ENCODE measurements around the gene YIPF1. TPM values are rescaled to one million over a fixed set of nuclear protein-coding genes. Genes with fewer than 3 reads are reported as not detected.

The YIPF1 gene
- polyA plus RNA-seq, 1 of the 3 experiments (the other 2 are of a cell fraction): 23.1 TPM

DNA sequence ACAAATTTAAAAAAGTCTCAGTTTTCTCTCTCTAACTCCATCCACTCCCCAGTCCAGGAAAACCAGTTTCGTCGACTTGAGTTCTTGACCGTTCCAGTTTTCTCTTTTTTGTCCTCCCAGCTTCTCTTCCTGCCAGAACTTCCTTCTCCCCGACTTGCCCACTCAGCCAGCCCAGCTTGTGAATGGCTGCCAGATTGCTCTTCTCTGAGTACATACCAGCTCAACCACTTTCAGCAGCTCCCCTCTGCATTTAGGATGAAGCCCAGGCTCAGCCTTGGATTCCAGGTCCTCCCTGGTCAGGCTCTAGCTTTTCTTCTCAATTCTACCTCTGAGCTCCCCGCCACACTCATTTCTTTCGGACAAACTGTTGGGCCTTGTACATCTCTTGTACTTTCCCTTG is 5.8 kb upstream of the YIPF1 start:
- H4K20me1 ChIP-seq (ENCODE audit: insufficient read depth): no peaks in the 10 kb centered on the region
- CTCF ChIA-PET: interaction anchor here (1.0 to 7.4 kb wide), 3 partner anchors 8 to 50 kb away, joined by 3 to 38 read pairs (median 3); partner anchors contain the start of gene IFT25

More for the DNA sequence above, 5.8 kb upstream of the YIPF1 start:
- 88% methylated on average over 6 of the region's 6 CpGs for WGBS (ENCODE audit: low lambda C conversion rate)
- Histone ChIP-seq H3K4me2 (no peak overlapping the region), H3F3A (replicated peaks; ENCODE audit: insufficient read depth) (peaks cover 4% of the 10 kb centered on the region), H3K79me2 (ENCODE audit: insufficient read depth) (no peaks in the 10 kb centered on the region), H3K27ac (ENCODE audit: low read depth in 2 of 2, low read length in 1 of 2) (no peak overlapping the region), H3K9ac (no peak overlapping the region), H3K9me2 (no peaks in the 10 kb centered on the region), H3K4me1 (ENCODE audit: control insufficient read depth in 1 of 2, insufficient read depth in 2 of 2, low read depth in 1 of 2, low read length in 1 of 2) (peaks cover 0 to 1% of the 10 kb centered on the region in 2 experiments; a peak in 1 of 4 replicates), H3K36me3 (replicated peaks in 1 of 2; ENCODE audit: control insufficient read depth in 1 of 2, insufficient read depth in 2 of 2, low read length in 1 of 2) (no peaks in the 10 kb centered on the region), H3K27me3 (ENCODE audit: insufficient read depth) (no peaks in the 10 kb centered on the region), H3K4me3 (ENCODE audit: low read depth in 2 of 2, low read length in 1 of 2) (no peak overlapping the region), H3K9me3 (no peaks in the 10 kb centered on the region), H2AFZ (ENCODE audit: low read depth) (no peak overlapping the region)
- POLR2A ChIA-PET: no interaction called here
- TF ChIP-seq, protein P1, sequence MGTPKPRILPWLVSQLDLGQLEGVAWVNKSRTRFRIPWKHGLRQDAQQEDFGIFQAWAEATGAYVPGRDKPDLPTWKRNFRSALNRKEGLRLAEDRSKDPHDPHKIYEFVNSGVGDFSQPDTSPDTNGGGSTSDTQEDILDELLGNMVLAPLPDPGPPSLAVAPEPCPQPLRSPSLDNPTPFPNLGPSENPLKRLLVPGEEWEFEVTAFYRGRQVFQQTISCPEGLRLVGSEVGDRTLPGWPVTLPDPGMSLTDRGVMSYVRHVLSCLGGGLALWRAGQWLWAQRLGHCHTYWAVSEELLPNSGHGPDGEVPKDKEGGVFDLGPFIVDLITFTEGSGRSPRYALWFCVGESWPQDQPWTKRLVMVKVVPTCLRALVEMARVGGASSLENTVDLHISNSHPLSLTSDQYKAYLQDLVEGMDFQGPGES (IDR thresholded peaks at IDR 0.05; ENCODE audit: low read depth, low read length): no peak
- TF ChIP-seq POLR2AphosphoS5 (IDR thresholded peaks at IDR 0.05; ENCODE audit: low read depth, low read length) (no peak), FOSL2 (IDR thresholded peaks at IDR 0.05; ENCODE audit: borderline replicate concordance, low read depth) (no peak), NRF1 (IDR thresholded peaks at IDR 0.05; ENCODE audit: low read depth, low read length) (no peak), EP300 (IDR thresholded peaks at IDR 0.05; ENCODE audit: borderline replicate concordance in 1 of 2, low read depth in 1 of 2, low read length in 1 of 2) (no peak), GATA2 (CRISPR knock-in tag; IDR thresholded peaks at IDR 0.05) (no peak), FOXJ3 (CRISPR knock-in tag; IDR thresholded peaks at IDR 0.05) (no peak), JUND (IDR thresholded peaks at IDR 0.05) (no peak), TAF1 (IDR thresholded peaks at IDR 0.05; ENCODE audit: borderline replicate concordance, low read depth, low read length) (no peak), TCF12 (IDR thresholded peaks at IDR 0.05) (no peak), MEF2A (IDR thresholded peaks at IDR 0.05; ENCODE audit: borderline replicate concordance, low read depth) (no peak), NFIC (IDR thresholded peaks at IDR 0.05; ENCODE audit: borderline replicate concordance) (no peak), RFX5 (IDR thresholded peaks at IDR 0.05; ENCODE audit: low read length) (no peak), YY1 (IDR thresholded peaks at IDR 0.05; ENCODE audit: low read depth) (no peak)
- TF ChIP-seq, protein P2, sequence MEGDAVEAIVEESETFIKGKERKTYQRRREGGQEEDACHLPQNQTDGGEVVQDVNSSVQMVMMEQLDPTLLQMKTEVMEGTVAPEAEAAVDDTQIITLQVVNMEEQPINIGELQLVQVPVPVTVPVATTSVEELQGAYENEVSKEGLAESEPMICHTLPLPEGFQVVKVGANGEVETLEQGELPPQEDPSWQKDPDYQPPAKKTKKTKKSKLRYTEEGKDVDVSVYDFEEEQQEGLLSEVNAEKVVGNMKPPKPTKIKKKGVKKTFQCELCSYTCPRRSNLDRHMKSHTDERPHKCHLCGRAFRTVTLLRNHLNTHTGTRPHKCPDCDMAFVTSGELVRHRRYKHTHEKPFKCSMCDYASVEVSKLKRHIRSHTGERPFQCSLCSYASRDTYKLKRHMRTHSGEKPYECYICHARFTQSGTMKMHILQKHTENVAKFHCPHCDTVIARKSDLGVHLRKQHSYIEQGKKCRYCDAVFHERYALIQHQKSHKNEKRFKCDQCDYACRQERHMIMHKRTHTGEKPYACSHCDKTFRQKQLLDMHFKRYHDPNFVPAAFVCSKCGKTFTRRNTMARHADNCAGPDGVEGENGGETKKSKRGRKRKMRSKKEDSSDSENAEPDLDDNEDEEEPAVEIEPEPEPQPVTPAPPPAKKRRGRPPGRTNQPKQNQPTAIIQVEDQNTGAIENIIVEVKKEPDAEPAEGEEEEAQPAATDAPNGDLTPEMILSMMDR (IDR thresholded peaks at IDR 0.05): no peak
- TF ChIP-seq, protein P3, sequence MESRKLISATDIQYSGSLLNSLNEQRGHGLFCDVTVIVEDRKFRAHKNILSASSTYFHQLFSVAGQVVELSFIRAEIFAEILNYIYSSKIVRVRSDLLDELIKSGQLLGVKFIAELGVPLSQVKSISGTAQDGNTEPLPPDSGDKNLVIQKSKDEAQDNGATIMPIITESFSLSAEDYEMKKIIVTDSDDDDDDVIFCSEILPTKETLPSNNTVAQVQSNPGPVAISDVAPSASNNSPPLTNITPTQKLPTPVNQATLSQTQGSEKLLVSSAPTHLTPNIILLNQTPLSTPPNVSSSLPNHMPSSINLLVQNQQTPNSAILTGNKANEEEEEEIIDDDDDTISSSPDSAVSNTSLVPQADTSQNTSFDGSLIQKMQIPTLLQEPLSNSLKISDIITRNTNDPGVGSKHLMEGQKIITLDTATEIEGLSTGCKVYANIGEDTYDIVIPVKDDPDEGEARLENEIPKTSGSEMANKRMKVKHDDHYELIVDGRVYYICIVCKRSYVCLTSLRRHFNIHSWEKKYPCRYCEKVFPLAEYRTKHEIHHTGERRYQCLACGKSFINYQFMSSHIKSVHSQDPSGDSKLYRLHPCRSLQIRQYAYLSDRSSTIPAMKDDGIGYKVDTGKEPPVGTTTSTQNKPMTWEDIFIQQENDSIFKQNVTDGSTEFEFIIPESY (IDR thresholded peaks at IDR 0.05; ENCODE audit: borderline replicate concordance, low read depth): no peak
- TF ChIP-seq, protein P4, sequence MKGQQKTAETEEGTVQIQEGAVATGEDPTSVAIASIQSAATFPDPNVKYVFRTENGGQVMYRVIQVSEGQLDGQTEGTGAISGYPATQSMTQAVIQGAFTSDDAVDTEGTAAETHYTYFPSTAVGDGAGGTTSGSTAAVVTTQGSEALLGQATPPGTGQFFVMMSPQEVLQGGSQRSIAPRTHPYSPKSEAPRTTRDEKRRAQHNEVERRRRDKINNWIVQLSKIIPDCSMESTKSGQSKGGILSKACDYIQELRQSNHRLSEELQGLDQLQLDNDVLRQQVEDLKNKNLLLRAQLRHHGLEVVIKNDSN (IDR thresholded peaks at IDR 0.05; ENCODE audit: borderline replicate concordance, low read depth): no peak
- TF ChIP-seq, protein P5, sequence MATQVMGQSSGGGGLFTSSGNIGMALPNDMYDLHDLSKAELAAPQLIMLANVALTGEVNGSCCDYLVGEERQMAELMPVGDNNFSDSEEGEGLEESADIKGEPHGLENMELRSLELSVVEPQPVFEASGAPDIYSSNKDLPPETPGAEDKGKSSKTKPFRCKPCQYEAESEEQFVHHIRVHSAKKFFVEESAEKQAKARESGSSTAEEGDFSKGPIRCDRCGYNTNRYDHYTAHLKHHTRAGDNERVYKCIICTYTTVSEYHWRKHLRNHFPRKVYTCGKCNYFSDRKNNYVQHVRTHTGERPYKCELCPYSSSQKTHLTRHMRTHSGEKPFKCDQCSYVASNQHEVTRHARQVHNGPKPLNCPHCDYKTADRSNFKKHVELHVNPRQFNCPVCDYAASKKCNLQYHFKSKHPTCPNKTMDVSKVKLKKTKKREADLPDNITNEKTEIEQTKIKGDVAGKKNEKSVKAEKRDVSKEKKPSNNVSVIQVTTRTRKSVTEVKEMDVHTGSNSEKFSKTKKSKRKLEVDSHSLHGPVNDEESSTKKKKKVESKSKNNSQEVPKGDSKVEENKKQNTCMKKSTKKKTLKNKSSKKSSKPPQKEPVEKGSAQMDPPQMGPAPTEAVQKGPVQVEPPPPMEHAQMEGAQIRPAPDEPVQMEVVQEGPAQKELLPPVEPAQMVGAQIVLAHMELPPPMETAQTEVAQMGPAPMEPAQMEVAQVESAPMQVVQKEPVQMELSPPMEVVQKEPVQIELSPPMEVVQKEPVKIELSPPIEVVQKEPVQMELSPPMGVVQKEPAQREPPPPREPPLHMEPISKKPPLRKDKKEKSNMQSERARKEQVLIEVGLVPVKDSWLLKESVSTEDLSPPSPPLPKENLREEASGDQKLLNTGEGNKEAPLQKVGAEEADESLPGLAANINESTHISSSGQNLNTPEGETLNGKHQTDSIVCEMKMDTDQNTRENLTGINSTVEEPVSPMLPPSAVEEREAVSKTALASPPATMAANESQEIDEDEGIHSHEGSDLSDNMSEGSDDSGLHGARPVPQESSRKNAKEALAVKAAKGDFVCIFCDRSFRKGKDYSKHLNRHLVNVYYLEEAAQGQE (IDR thresholded peaks at IDR 0.05; ENCODE audit: low read depth, low read length): no peak
- TF ChIP-seq, protein P6, sequence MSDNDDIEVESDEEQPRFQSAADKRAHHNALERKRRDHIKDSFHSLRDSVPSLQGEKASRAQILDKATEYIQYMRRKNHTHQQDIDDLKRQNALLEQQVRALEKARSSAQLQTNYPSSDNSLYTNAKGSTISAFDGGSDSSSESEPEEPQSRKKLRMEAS (IDR thresholded peaks at IDR 0.05; ENCODE audit: low read depth): no peak
- DNase-seq: no peak
